H1 (cell line): ENCODE measurements around the gene IFNGR1. TPM values are rescaled to one million over a fixed set of nuclear protein-coding genes. Genes with fewer than 3 reads are reported as not detected.

ENCODE experiments used
- CTCF ChIA-PET: fragments of 300-600 bp; sonication (Branson Sonifier 250); formaldehyde crosslinking; loops from one replicate; lab custom pipeline; 2021; ENCODE audit not compliant: partially characterized antibody; lab: Charles Lee
- POLR2A ChIA-PET: fragments of 300-600 bp; sonication (Branson Sonifier 250); formaldehyde crosslinking; loops from one replicate; lab custom pipeline; 2021; ENCODE audit warnings: inconsistent platforms; ENCODE audit not compliant: partially characterized antibody; lab: Charles Lee
- DNase-seq, 2 experiments: peaks; one replicate each; pipeline versions ENCODE4 v3.0.0 to v3.0.0-alpha.2; 2010 to 2022; ENCODE audit warnings: low spot score in 2 of 2, low read depth in 1 of 2, mixed read lengths in 1 of 2
- FAIRE-seq: peaks from 2 replicates; lab custom pipeline; 2011; peaks lifted over from hg19 to GRCh38; lab: Jason Lieb, UNC
- H2AFZ ChIP-seq: 2 replicates; pipeline ENCODE4 v1.8.1; 2012; ENCODE audit warnings: low read length, inconsistent platforms
- H2AK5ac ChIP-seq: 2 replicates; pipeline ENCODE4 v1.6.1; 2013; ENCODE audit warnings: low read depth, low read length
- H2BK120ac ChIP-seq: replicated peaks from 2 replicates; pipeline ENCODE3; 2013; ENCODE audit warnings: low read depth, low read length, inconsistent platforms
- H2BK12ac ChIP-seq: 2 replicates; pipeline ENCODE4 v1.6.1; 2013; ENCODE audit warnings: low read depth, low read length
- H2BK15ac ChIP-seq: 2 replicates; pipeline ENCODE4 v1.6.1; 2013; ENCODE audit warnings: low read length
- H2BK20ac ChIP-seq: 2 replicates; pipeline ENCODE4 v1.6.1; 2013; ENCODE audit warnings: low read length
- H2BK5ac ChIP-seq: 2 replicates; pipeline ENCODE4 v1.6.1; 2013; ENCODE audit warnings: low read depth, low read length
- H3K14ac ChIP-seq: 2 replicates; pipeline ENCODE4 v1.6.1; 2013; ENCODE audit warnings: inconsistent platforms; ENCODE audit not compliant: insufficient read length
- H3K18ac ChIP-seq: 2 replicates; pipeline ENCODE4 v1.6.1; 2013; ENCODE audit warnings: low read length; ENCODE audit errors: extremely low read depth
- H3K23ac ChIP-seq: 2 replicates; pipeline ENCODE4 v1.6.1; 2013; ENCODE audit warnings: inconsistent platforms; ENCODE audit not compliant: insufficient read length
- H3K23me2 ChIP-seq: 2 replicates; pipeline ENCODE4 v1.6.1; 2013; ENCODE audit warnings: low read depth, low read length
- H3K27ac ChIP-seq: 2 replicates; pipeline ENCODE4 v1.6.1; 2011; ENCODE audit warnings: low read depth, low read length, inconsistent platforms
- H3K27me3 ChIP-seq, 4 experiments: replicated peaks in 1 of 4; 1 replicate in 1 of 4; 2 replicates in 3 of 4; pipeline versions ENCODE4 v1.6.1 to v1.8.1; 2011 to 2013; ENCODE audit warnings: low read length in 3 of 4, mild to moderate bottlenecking in 3 of 4, inconsistent platforms in 2 of 4, mixed read lengths in 2 of 4, moderate library complexity in 1 of 4; ENCODE audit not compliant: control insufficient read depth in 3 of 4, insufficient read depth in 3 of 4; ENCODE audit errors: extremely low read depth in 1 of 4
- H3K36me3 ChIP-seq, 4 experiments: 2 replicates each; pipeline versions ENCODE4 v1.6.1 to v1.8.1; 2011 to 2013; ENCODE audit warnings: mild to moderate bottlenecking in 4 of 4, low read length in 3 of 4, moderate library complexity in 2 of 4, control low read depth in 1 of 4, inconsistent platforms in 1 of 4; ENCODE audit not compliant: insufficient read depth in 4 of 4, control insufficient read depth in 2 of 4
- H3K4ac ChIP-seq: replicated peaks from 2 replicates; pipeline ENCODE3; 2013; ENCODE audit warnings: low read length, low read depth, mixed read lengths, inconsistent platforms; ENCODE audit not compliant: insufficient read length
- H3K4me1 ChIP-seq, 4 experiments: replicated peaks in 1 of 4; 1 replicate in 1 of 4; 2 replicates in 3 of 4; pipeline versions ENCODE4 v1.6.1 to v1.8.1; 2011 to 2013; ENCODE audit warnings: low read length in 3 of 4, inconsistent platforms in 2 of 4, mixed read lengths in 1 of 4; ENCODE audit not compliant: insufficient read depth in 4 of 4, control insufficient read depth in 3 of 4
- H3K4me2 ChIP-seq, 2 experiments: 2 replicates each; pipeline versions ENCODE4 v1.6.1 to v1.8.1; 2011 to 2013; ENCODE audit warnings: low read depth in 2 of 2, low read length in 2 of 2, control low read depth in 1 of 2, inconsistent platforms in 1 of 2, mild to moderate bottlenecking in 1 of 2; ENCODE audit not compliant: insufficient read depth in 1 of 2
- H3K4me3 ChIP-seq, 4 experiments: fragments of 200-600, 300-600 bp in 1 of 4; sonication (generic), shearing (Covaris generic), sonication (Bioruptor Twin) in 1 of 4; 2 replicates each; pipeline versions ENCODE4 v1.5.1 to v1.8.1; 2011 to 2016; ENCODE audit warnings: low read length in 4 of 4, low read depth in 3 of 4, control low read depth in 2 of 4, inconsistent platforms in 2 of 4, mild to moderate bottlenecking in 2 of 4, mixed read lengths in 1 of 4, moderate library complexity in 1 of 4; ENCODE audit not compliant: insufficient read depth in 2 of 4; ENCODE audit errors: extremely low read depth in 1 of 4
- H3K56ac ChIP-seq: replicated peaks from 2 replicates; pipeline ENCODE3; 2013; ENCODE audit warnings: low read depth, mild to moderate bottlenecking, mixed read lengths, low read length, inconsistent platforms; ENCODE audit not compliant: insufficient read length
- H3K79me1 ChIP-seq: 2 replicates; pipeline ENCODE4 v1.6.1; 2013; ENCODE audit warnings: low read depth, low read length, control low read depth
- H3K79me2 ChIP-seq, 2 experiments: 2 replicates each; pipeline versions ENCODE4 v1.6.1 to v1.8.1; 2012 to 2013; ENCODE audit warnings: low read length in 2 of 2, mild to moderate bottlenecking in 2 of 2, inconsistent platforms in 1 of 2; ENCODE audit not compliant: insufficient read depth in 2 of 2, control insufficient read depth in 1 of 2
- H3K9ac ChIP-seq, 4 experiments: replicated peaks in 1 of 4; 1 replicate in 1 of 4; 2 replicates in 3 of 4; pipeline versions ENCODE4 v1.6.1 to v1.8.1; 2011 to 2013; ENCODE audit warnings: low read depth in 3 of 4, low read length in 3 of 4, control low read depth in 2 of 4, mild to moderate bottlenecking in 2 of 4, moderate library complexity in 2 of 4, inconsistent platforms in 1 of 4; ENCODE audit errors: extremely low read depth in 1 of 4
- H3K9me3 ChIP-seq, 2 experiments: 2 replicates each; pipeline versions ENCODE4 v1.6.1 to v1.8.1; 2012 to 2013; ENCODE audit warnings: mild to moderate bottlenecking in 2 of 2, moderate library complexity in 2 of 2, control low read depth in 1 of 2, inconsistent platforms in 1 of 2, low read depth in 1 of 2, low read length in 1 of 2, mixed read lengths in 1 of 2; ENCODE audit not compliant: insufficient read depth in 2 of 2
- H4K20me1 ChIP-seq, 2 experiments: replicated peaks in 1 of 2; 2 replicates each; pipeline versions ENCODE3 to v1.8.1; 2011 to 2013; ENCODE audit warnings: inconsistent platforms in 2 of 2, low read length in 2 of 2, mild to moderate bottlenecking in 1 of 2; ENCODE audit not compliant: insufficient read depth in 2 of 2, control insufficient read depth in 1 of 2
- H4K5ac ChIP-seq: 2 replicates; pipeline ENCODE4 v1.6.1; 2013; ENCODE audit warnings: low read length, low read depth, mixed read lengths, inconsistent platforms; ENCODE audit not compliant: insufficient read length
- H4K8ac ChIP-seq: 2 replicates; pipeline ENCODE4 v1.8.0; 2013; ENCODE audit warnings: mild to moderate bottlenecking, moderate library complexity, low read length, inconsistent platforms; ENCODE audit not compliant: insufficient read depth; ENCODE audit errors: extremely low read depth
- H4K91ac ChIP-seq: replicated peaks from 2 replicates; pipeline ENCODE3; 2013; ENCODE audit warnings: low read length, mixed read lengths, inconsistent platforms; ENCODE audit not compliant: insufficient read length
- CBX5 ChIP-seq: fragments of 300-800, 300-1000 bp; sonication (generic); IDR thresholded peaks from 2 replicates; pipeline ENCODE4 v1.7.1; 2016; ENCODE audit warnings: antibody characterized with exemption, low read length, low read depth
- CBX8 ChIP-seq: fragments of 300-800, 300-1000 bp; sonication (generic); IDR thresholded peaks from 2 replicates; pipeline ENCODE4 v1.7.1; 2016; ENCODE audit warnings: low read depth, low read length, borderline replicate concordance
- CHD1 ChIP-seq: IDR thresholded peaks from 2 replicates; pipeline ENCODE4 v1.6.1; 2012; ENCODE audit warnings: low read depth, low read length, improper control_type of control experiment
- YY1 ChIP-seq: IDR thresholded peaks from 2 replicates; pipeline ENCODE4 v1.6.1; 2011; ENCODE audit warnings: low read depth, mild to moderate bottlenecking, low read length
- WGBS, 2 experiments: shearing (Covaris generic) in 1 of 2; methylation state at CpG; one replicate each; pipeline versions ENCODE4 v1.1.6 to v1.1.7; 2013 to 2015; ENCODE audit warnings: low lambda C conversion rate in 2 of 2, mixed read lengths in 2 of 2, inconsistent platforms in 1 of 2, low coverage in 1 of 2, missing lambda C conversion rate in 1 of 2; ENCODE audit not compliant: insufficient replicate concordance in 2 of 2, insufficient coverage in 1 of 2, insufficient read length in 1 of 2; ENCODE audit errors: extremely low coverage in 1 of 2, missing lambda C conversion rate in 1 of 2; 5-methylcytosine and 5-hydroxymethylcytosine counted together
- polyA plus RNA-seq, 7 experiments: library from polyadenylated mRNA; depleted of rRNA in 3 of 7; stranded (reverse) in 5 of 7; unstranded in 2 of 7; fragments of >200 nt in 5 of 7; fragments of 200-250 nt in 2 of 7; gene quantifications; 1 replicate in 5 of 7; 2 replicates in 1 of 7; 4 replicates in 1 of 7; pipeline versions ENCODE4 v1.2.1 to v1.2.3, GENCODE V29; 2011 to 2013; ENCODE audit warnings: missing spikeins in 2 of 7, mixed read lengths in 2 of 7
- total RNA-seq: library from RNA; stranded (reverse); fragmentation: NEBNext Ultra II Directional; extraction: Animal tissue kit (Norgen Biotek cat#: 25700); gene quantifications from 2 replicates; pipeline ENCODE4 v1.2.1, GENCODE V29; 2021

The IFNGR1 gene
- total and polyA plus RNA-seq, 2 of the 8 experiments (the other 6 are each of a cell fraction or from before 2014, with no cell fraction given), result 9.7 to 20.9 TPM

GRCh38 chr6:137175157-137175867, 43.9 kb downstream of the IFNGR1 start:
- H4K5ac ChIP-seq, result no peak overlapping the region
- no peak overlapping the region for H2BK20ac ChIP-seq
- WGBS, 2 experiments, result 87% methylated on average over 4 of the region's 4 CpGs; no CpG with 5 or more reads in 1 of the 2 experiments
- no peak overlapping the region for H3K9ac ChIP-seq
- no peak overlapping the region for H3K4me3 ChIP-seq
- no peaks in the 10 kb centered on the region for H3K79me1 ChIP-seq
- no peak for DNase-seq
- no peaks in the 10 kb centered on the region for H3K23me2 ChIP-seq
- H2BK5ac ChIP-seq, result no peak overlapping the region
- no peak overlapping the region for H2BK120ac ChIP-seq
- H2BK12ac ChIP-seq, result no peak overlapping the region
- FAIRE-seq, result no peak
- no peak overlapping the region for H4K91ac ChIP-seq
- H3K4me2 ChIP-seq, result no peak overlapping the region
- H3K9me3 ChIP-seq, result peaks cover 10 to 18% of the 10 kb centered on the region in 2 experiments
- ChIA-PET POLR2A (interaction anchor here (1.2 kb wide), 1 partner anchor 35 kb away, joined by 3 read pairs; no protein-coding TSS in a partner anchor), CTCF (no interaction called here)
- H3K36me3 ChIP-seq, result peaks cover 0 to 1% (median 0%) of the 10 kb centered on the region in 4 experiments; a peak in 3 of 8 replicates
- no peak overlapping the region for H3K23ac ChIP-seq
- peaks cover 0 to 6% (median 3%) of the 10 kb centered on the region in 4 experiments; a peak in 3 of 7 replicates for H3K4me1 ChIP-seq
- no peak overlapping the region for H2BK15ac ChIP-seq
- no peak overlapping the region; the same call in 1 of the 2 replicates for H3K18ac ChIP-seq
- no peak overlapping the region for H3K4ac ChIP-seq
- H4K20me1 ChIP-seq, result no peaks in the 10 kb centered on the region
- no peak overlapping the region for H2AFZ ChIP-seq
- H3K27ac ChIP-seq, result no peak overlapping the region
- H4K8ac ChIP-seq, result no peak overlapping the region
- no peak overlapping the region for H3K14ac ChIP-seq
- H3K56ac ChIP-seq, result no peak overlapping the region
- no peaks in the 10 kb centered on the region for H3K27me3 ChIP-seq
- H3K79me2 ChIP-seq, result no peaks in the 10 kb centered on the region
- H2AK5ac ChIP-seq, result no peak overlapping the region
- no peak for TF ChIP-seq CBX8
- TF ChIP-seq CHD1, result no peak
- no peak for TF ChIP-seq YY1
- TF ChIP-seq CBX5, result no peak
